T-helper 9 cell (primary cell): ENCODE measurements around the gene TBX1.

ENCODE experiments used
- DNase-seq: peaks from one replicate; pipeline ENCODE4 v3.0.0-alpha.2; 2020

Gene TBX1

DNA sequence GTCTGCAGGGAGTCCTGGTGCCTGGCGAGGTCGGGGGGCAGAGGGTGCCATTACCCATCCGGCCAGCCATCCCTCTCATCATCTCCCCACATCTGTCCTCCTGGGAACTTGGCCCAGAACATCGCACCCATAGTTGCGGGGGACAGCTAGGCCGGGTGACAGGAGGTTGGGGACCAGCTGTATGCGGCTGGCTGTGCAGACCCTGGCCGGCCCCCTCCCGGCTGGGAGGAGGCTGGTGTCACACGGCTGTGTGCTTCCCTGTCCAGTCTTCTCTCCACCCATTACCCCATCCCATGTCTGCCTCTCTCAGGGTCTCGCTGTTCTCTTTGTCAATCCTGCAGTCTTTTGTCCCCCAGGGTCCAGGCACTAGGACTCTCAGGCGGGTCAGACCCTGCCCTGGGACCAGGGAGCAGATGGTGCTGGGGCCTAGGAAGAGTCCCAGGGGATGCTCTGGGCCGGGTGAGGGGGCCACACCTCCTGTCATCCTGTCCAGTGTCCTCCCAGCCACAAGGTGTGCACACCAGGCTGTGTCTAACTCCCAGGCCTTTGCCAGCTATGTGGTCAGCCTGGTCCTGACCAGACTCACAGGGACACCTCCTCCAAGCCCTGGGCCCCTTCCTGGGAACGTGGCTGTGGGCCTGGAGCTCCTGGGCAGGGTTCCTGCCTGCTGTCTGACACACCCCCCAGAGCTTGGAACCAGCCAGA is 6.4 kb upstream of the TBX1 start:
- no peak for DNase-seq

DNA sequence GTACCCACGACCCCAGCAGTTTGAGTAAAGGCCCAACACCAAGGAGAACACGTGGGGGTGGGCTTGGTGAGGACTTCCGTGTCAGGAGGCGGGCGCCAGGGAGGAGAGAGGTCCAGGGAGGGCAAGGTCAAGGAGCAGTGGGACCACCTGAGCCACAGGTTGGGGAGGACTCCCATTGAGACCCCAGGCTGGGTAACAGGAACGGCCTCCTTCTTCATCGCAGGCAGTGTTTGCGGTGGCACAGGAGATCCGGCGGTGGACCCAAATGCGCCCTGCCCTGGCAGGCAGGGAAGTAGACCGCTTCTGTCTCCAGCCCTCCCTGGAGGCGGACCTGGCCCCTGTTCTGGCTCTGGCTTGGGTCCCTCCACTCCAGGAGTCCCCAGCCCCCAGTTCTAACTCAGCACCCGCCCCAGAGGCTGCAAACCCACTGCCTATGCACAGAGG is 5.9 kb upstream of the TBX1 start:
- DNase-seq = no peak

DNA sequence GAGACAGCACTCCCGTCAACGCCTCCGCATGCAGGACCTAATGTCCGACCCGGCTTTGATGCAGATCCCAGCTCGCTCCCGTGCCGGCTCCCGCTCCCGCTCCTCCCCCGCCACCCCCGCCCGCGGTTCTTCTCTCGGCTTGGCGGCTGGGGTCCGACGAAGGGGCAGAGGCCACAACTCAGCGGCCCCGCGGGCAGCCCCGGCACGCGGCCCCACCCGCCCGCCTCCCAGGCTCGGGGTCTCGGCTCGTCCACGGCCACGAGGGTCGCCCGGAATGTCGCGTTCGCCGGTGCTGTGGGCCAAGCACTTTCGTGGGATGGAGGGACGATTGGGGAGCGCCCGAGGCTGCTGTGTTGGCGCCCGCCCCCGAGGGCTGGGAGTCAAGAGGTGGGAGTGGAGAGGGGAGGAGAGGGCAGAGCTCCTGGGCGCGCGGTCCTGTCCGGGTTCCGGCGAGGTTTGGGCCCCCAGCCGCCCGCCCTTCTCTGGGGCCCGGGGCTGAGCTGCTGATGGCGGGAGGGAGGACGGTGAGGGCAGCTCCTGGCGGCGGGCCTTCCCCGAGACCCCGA is 5.3 kb upstream of the TBX1 start:
- DNase-seq = no peak

DNA sequence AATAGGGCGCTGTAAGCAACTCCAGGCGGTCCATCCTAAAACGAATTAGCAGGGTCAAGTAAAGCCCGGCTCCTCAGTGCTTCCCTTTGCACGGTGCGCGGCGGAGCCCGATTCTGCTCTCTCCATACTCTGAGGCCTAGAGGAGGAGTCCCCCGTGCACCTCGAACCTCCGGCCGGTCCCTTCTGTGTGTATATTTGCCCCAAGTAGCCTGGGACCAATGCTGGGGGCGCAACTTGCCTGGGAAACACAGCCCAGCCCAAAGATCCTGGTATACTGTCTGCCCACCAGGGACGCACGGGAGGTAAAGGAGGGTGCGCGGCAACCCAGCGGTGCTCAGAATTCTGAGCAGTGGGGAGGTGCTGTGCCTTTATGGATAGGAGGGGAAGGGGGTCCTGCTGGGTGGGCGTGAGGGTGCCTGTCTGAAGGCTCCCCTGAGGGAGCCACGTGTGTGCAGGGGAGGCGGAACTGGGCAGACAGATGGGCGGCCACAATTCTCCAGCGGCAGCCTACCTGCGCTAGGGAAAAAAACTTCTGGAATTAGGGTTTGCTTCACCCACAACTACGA is 4.8 kb upstream of the TBX1 start:
- no peak for DNase-seq

DNA sequence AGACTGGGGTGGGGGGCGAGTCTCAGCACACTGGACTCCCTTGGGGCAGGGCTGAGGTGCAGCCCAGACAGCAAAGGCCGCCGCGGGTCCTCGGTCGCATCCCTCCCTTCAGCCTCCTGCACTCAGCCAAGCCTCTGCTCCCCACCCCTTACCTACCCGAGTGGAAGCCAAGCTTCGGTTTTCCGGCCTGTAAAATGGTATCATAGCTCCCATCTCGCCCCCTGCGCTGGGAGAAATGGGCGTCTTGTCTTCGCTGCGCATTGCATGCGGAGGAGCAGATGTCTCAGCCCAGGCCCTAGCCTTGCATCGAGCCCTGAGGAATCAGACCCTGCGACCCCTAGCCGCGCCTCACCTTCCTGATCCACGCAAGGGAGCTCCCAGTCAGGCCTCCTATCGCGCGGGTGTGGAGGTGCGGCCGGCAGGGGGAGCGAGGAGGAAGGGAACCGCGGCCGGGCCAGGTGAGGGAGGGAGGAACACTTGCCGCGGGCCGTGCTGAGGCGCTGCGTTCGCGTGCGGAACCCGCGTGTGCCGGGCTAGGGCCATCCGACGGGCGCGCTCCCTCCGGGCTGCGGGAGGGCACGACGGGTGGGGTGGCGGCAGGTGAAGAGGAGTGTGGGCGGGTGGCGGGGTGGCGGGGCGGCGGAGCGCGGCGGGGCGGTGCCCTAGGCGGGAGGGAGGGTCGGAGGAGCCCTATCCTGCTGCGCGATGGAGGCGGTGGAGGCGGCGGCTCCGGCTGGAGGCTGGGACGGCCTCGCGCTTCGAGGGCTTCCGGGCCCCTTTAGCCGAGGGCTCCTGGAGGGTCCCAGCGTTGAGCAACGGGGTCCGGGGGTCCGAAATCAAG is 4.1 kb upstream of the TBX1 start:
- peak; percentile 66 for DNase-seq

DNA sequence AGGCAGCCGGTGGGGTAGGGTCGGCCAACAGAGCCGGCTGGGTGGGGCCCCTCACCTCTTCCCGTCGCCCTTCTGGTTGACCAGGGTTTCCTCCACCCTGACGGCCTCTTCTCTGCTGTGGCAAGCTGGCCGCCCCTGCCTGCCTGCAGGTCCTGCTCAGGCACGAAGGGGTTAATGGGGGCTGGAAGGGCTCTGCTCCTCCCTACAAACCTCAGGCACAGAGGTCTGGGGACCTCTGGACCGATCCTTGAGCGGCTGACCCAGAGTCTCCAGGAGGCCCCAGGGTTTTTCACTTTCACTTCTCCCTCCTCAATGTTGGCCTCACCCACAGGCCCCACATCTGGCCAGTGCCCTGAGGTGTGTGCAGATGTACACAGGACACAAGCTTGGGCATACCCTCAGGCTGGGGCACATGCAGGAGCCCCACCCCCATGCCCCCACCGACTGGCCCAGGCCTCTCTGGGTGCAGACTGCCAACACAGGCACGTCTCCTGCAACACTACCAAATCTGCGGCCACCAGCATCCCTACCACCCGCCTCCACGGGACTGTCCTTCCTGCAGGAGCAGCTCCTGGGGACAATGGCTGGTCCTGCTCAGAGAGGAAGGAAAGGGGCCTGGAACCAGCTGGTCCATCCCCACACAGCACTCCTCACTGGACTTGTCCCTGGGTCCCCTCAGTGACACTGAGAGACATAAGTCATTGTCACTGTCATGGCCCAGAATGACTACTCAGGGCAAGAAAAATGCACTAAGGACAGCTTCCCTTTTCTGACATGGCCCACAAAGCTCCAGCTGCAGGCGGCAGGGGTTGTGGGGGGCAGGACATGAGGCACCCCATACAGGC is 3.2 kb upstream of the TBX1 start:
- DNase-seq = no peak

DNA sequence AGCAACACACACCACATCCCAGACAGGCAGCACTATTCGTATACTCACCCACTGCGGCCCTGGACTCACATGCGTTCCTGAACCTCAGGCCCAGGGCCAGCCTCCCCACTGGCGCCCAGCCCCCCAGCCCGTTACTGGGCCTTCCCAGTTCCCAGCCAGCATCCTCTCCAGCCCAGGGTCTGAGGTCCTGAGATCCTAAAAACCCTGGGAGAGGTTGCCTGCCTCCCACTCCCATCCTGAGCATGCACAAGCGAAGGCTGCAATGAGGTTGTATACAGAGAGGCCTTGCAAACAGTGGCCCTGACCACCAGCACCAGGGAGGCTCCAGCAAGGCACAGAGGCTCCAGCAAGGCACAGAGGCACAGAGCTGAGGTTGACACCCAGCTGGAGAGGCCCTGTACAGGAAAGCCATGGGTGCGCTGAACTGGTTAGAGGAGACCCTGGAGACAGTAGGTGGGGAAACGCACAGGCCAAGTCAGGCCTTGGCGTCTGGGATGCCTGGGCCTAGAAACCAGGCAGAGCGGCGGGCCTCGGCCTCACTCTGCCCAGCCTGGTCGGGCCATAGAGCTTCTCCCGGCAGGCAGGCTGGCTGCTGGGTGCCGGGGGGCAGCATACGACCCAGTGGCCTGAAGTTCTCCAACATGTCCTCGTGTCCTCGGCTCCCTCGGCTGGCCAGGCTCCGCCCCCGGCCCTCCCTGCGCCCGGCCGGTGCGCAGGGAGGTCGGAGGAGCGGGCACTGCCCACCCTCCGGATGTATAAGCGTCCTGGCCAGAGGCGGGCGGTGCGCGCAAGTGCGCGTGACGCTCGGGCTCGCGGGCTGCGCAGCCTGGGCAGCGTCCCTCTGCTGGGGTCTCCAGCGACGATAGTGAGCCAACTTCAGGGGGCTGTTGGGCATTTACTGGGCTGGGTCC is 2.3 kb upstream of the TBX1 start:
- no peak for DNase-seq

DNA sequence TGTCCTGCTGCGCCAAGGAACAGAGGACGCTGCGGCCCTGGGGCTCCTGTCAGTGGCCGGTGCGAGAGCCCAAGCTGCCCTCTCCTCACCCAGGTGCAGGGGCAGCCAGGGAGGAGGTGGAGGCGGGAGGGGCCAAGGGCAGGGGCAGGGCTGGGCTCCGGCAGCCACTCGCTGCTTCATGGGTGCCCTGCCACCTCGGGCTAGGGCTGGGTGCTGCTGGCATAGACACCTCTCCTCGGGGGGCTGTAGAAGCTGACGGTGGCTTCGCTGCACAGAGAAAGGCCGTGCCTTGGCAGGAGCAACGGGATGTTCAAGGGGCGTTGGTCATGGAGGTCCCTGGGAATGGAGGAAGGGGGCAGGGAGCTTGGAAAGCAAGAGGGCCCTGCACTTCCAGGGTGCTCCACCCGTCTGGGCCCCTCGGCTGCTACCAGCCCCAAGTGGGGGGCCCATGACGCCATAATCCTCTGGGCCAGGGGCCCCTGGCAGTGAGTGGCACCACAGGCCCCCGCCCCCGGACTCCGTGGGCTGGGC is 1.6 kb upstream of the TBX1 start:
- no peak for DNase-seq

DNA sequence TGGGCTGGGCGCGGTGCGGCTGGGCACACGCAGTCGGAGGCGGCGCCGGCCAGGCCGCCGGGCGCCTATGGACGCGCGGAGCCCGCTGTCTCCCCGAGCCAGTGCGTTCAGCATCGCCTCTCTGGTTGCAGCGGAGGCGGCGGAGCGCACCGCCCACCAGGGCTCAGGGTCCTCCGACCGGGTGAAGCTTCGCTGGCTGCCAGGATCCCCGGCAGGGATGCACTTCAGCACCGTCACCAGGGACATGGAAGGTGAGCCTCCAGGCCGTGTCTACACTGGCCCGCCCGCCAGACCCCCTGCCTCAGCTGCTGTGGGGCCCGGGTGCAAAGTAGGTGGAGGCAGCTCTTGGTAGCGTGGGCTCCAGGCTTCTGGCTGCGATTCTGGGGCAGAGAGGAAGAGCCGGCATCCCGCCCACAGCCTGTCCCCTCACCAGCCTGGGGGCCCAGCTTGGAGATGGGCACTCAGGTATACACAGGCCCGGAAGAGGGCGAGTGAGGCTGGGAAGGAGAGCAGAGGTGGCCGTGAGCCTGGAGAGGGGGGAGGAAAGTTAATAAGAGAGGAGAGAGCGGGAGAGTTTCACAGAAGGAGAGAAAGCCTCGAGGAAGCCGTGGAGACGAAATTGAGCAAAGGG is 1.0 kb upstream of the TBX1 start:
- no peak for DNase-seq

DNA sequence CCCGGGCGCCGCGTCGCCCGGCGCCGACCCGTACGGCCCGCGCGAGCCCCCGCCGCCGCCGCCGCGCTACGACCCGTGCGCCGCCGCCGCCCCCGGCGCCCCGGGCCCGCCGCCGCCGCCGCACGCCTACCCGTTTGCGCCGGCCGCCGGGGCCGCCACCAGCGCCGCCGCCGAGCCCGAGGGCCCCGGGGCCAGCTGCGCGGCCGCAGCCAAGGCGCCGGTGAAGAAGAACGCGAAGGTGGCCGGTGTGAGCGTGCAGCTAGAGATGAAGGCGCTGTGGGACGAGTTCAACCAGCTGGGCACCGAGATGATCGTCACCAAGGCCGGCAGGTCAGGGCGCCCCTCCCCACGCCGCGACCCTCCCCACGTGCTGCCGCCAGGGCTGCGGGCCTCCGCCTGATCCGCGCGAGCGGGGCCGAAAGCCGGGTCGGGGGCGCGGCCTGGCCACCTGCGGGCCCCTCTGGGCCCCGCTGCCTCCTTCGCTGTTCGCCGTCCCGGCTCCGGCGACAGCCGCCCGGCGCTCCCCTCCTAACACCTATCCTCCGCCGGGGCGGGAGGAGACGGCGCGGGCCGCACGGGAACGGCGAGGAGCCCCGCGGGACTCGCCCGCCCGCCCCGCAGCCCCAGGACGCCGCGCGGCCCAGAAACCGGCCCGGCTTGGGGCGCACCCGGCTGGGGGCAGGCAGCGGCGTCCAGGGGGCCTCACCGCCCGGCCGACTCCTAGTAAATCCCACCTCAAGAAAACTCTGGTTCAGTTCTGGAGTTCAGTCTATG is 560 bp downstream of the TBX1 start:
- DNase-seq = no peak

DNA sequence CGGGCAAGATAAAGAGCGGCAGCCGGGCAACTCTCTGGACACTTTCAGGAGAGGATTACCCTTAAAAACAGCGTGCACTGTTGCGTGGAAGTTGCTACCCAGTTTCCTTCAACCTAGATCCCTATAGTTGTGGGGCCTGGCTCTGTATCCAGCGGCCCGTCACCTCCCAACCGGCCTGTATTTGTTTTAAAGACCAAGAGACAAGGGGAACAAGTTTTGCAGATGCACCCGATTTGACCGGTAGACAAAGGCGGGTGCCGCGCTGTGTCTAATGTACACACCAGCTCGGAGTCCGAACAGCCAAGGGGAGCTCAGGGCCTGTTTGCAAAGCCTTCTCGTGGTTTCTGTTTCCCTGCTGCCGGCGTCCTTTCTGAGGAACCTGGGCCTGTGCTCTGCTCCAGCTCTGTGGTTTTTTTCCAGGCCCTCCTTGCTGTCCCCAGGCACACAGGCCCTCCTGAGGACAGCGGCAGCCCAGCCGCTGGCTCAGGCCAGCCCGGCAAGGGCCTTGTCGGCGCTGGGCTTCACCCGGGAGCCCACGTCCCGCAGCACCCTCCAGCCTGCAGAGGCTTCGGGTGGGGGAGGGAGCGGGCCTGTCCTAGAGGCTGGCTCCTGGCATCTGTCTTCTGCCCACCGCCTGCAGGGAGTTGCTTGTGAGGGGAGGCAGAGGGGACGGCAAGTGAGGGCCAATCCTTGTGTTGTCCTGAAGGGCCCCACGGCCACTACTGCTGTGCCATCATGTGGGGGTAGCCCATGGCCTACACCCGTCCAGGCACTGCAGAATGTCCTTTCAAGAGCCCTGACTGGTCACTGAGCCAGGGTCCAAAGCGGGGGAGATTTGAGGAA is 1.4 kb downstream of the TBX1 start:
- no peak for DNase-seq

DNA sequence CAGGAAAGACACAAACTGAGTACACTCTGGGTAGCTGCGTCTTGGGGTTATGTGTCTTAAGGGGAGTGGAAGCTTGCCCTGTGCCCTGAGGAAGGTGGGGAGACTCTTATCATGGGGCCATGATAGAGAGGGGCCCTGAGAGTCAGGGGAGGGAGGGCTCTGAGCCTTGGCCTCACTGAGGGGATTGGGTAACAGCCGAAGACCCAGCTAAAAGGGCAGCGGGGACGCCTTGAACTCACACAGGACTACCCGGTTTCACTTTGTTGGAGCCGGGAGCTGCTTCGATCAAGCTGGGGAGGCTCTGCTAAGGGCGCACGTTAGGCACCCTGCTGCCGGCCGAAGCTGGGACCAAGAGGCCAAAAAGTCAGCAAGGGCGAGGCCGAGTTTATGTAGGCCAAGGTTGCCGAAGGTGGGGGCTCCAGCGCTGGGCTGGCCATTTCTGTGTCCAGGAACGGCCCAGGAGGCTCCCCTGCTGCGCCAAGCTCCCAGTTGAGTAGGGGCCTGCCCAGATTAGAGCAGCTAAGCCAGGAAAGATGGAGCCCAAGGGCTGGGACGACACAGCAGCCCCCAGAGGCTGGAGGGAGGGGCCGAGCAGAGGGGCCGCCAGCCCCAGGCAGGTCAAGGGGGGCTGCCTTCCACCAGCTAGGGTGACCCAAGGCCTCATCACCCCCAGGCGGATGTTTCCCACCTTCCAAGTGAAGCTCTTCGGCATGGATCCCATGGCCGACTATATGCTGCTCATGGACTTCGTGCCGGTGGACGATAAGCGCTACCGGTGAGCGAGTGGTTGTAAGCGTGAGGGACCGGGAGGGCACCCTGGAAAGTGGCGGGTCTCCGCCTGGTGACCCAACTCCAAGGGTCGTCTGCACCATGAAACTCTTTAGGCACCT is 2.2 kb downstream of the TBX1 start:
- no peak for DNase-seq

DNA sequence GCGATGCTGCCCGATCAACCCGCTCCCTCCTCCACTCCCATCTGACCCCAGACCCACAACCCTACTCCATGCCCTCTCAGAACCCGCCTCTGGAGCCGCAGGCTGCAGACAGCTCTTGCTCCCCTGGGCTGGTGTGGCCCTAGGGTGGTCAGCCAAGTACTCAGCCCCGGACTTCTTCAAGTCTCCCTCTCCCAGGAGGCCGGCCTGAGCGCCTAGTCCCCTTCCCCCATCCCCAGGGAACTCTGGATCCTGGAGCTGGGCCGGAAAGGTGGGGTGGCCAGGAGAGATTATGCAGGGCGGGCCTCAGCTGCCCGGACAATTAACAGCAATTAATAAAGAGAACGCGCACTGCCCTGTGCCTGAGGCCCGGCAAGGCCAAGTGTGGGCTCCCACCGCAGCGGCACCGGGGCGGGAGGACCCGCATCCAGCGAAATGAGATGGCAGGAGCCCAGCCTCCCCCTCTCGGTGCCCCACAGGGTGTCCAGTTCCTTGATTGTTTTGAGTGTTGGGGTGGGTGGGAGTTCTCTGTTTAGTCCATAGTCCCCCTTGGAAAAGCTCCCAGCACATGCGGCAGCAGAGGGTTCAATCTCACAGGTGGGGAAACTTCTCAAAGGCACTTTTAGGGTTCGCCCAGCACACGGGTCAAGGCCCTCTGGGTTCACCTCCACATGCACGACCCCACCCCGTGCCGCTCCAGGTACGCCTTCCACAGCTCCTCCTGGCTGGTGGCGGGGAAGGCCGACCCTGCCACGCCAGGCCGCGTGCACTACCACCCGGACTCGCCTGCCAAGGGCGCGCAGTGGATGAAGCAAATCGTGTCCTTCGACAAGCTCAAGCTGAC is 3.1 kb downstream of the TBX1 start:
- no peak for DNase-seq

DNA sequence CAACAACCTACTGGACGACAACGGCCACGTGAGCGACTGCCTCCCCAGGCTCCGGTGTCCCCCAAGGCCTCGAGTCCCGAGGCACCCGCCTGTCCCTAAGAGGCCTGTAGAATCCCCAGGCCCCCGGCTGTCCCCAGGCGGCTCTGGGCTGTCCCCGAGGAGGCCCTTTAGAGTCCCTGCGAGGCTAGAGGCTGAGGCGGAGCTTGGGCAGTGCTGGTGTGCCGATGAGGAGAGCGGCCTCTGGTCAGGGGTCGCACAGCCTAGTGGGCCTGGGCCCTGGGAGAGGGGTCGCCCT is 3.7 kb downstream of the TBX1 start:
- no peak for DNase-seq

DNA sequence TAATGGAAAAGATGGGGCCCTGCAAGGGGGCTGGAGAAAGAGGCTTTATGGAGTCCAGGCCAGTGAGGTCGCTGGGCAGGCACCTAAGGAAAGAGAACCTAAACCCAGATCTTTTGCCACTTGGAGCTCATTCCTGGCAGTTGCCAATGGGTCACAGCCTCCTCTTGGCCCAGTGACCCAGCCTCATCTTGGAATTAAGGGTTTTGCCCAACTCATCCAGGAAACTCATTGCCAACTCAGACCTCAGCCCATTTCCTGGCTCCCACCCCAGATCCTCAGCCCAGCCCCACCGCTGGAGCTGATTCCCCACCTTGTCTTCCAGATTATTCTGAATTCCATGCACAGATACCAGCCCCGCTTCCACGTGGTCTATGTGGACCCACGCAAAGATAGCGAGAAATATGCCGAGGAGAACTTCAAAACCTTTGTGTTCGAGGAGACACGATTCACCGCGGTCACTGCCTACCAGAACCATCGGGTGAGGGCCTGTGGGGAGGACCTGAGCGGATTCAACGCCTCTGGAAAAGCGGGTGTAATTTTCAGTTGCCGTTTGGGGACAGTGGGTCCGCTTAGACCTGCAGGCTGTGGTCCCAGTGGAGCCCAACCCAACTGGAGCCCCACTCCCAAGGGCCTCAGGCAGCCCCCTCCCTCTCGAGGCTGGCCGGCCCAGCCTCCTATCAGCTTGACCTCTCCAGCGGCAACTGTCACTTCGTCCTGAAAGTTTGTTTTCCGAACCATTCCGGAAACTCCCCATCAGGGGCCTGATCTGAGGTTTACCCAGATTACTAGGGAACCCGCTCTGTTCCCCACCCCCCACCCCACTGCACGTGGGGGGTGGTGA is 4.3 kb downstream of the TBX1 start:
- no peak for DNase-seq
